Parathyroid adenoma (tissue), 2 donors: ENCODE measurements around the gene DHRS1.
"Not testable (repeated sequence)": the region's sequence is repeated elsewhere in the genome, so short reads cannot be mapped to it uniquely, and the experiment has no call there.

Experiments used
- H2AFZ ChIP-seq: fragments of 300-600 bp; sonication (generic); one replicate; pipeline ENCODE4 v1.7.0; 2017; ENCODE audit warnings: antibody characterized with exemption, mild to moderate bottlenecking
- H3K27ac ChIP-seq: fragments of 300-600 bp; sonication (generic); one replicate; pipeline ENCODE4 v1.7.0; 2017
- H3K27me3 ChIP-seq: fragments of 300-600 bp; sonication (generic); one replicate; pipeline ENCODE4 v1.7.0; 2017; ENCODE audit warnings: low read length; ENCODE audit not compliant: control insufficient read depth, insufficient read depth
- H3K36me3 ChIP-seq: fragments of 300-600 bp; sonication (generic); one replicate; pipeline ENCODE4 v1.7.0; 2017; ENCODE audit warnings: low read length; ENCODE audit not compliant: control insufficient read depth, insufficient read depth
- H3K4me1 ChIP-seq: fragments of 300-600 bp; sonication (generic); one replicate; pipeline ENCODE4 v1.7.0; 2017; ENCODE audit warnings: control low read depth
- H3K4me2 ChIP-seq: fragments of 300-600 bp; sonication (generic); one replicate; pipeline ENCODE4 v1.7.0; 2017; ENCODE audit warnings: low read length
- H3K4me3 ChIP-seq: fragments of 300-600 bp; sonication (generic); one replicate; pipeline ENCODE4 v1.7.0; 2017; ENCODE audit warnings: low read depth, low read length
- H3K79me2 ChIP-seq: fragments of 300-600 bp; sonication (generic); one replicate; pipeline ENCODE4 v1.7.0; 2017; ENCODE audit warnings: control low read depth
- H3K9ac ChIP-seq: fragments of 300-600 bp; sonication (generic); one replicate; pipeline ENCODE4 v1.7.0; 2017; ENCODE audit warnings: mild to moderate bottlenecking
- H3K9me3 ChIP-seq: fragments of 300-600 bp; sonication (generic); one replicate; pipeline ENCODE4 v1.7.0; 2017; ENCODE audit warnings: low read length; ENCODE audit not compliant: control insufficient read depth
- CTCF ChIP-seq: fragments of 300-600 bp; sonication (generic); IDR thresholded peaks from one replicate; pipeline ENCODE4 v1.7.0; 2017; ENCODE audit warnings: antibody characterized with exemption, mild to moderate bottlenecking
- donor health status: primary hyperparathyroidism.

Gene DHRS1

DNA sequence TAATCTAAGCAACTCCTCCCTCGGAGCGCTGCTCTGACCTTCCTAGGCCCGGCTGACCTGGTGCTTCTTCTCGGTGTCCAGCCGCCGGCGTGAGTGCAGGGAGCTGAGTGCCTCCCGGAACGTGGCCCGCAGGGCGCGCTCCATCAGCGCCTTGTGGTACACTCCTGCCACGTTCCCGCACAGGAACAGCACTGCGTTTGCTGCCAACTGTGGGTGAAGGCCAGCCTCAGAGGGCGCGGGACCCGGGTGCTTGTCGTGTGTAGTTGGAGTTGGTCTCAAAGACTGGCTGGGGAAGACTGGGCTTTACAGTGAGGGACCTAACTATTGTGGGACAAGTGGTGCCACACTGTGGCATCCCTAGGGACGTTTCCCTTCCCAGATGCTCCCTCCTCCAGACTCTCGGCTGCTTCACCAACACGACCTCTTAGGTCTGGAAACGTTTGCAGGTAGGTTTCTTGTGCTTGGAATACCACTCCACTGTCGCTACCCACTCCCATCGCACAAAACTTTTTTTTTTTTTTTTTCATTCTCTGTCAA is 32.2 kb upstream of the DHRS1 start:
- peaks cover 8% of the 10 kb centered on the region for H3K4me1 ChIP-seq
- H3K4me3 ChIP-seq = no peak overlapping the region
- no peak overlapping the region for H2AFZ ChIP-seq
- H3K27me3 ChIP-seq = no peaks in the 10 kb centered on the region
- no peaks in the 10 kb centered on the region for H3K9me3 ChIP-seq
- H3K9ac ChIP-seq = no peak overlapping the region
- H3K79me2 ChIP-seq = no peaks in the 10 kb centered on the region
- H3K27ac ChIP-seq = no peak overlapping the region
- no peak for TF ChIP-seq CTCF
- H3K36me3 ChIP-seq = no peaks in the 10 kb centered on the region
- H3K4me2 ChIP-seq = no peak overlapping the region

DNA sequence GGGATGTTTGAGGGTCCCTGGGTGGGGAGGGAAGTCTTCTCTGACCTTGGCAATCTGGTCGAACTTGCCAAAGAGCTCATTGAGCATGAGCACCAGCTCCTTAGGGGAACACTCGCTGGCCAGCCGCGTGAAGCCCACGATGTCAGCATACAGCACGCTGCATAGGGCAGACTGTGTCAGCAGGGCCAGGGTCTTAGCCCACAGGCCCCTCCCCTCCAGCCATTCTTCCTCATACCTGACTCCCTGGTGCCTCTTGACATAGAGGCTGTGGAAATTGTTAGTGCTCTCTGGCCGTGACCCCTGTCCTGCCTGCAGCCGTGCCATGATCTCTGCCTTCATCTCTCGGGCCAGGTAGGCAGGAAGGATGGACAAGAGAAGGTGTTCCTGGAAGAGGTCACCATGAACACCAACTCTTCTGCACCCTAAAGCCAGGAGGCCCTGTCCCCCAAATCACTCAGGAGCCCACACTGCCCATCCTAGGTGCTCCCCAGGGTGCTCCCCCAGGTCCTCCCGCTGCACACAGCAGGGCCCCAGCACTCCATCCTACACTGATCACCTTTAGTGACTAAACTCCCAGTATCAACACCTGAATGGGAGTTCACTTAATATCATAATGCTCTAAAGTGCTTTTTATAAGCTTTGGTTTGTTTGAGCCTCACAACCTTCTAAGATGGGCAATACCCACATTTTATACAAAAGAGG is 31.5 kb upstream of the DHRS1 start:
- H3K36me3 ChIP-seq = no peaks in the 10 kb centered on the region
- H2AFZ ChIP-seq = no peak overlapping the region
- H3K4me3 ChIP-seq = no peak overlapping the region
- H3K79me2 ChIP-seq = no peaks in the 10 kb centered on the region
- no peak for TF ChIP-seq CTCF
- no peaks in the 10 kb centered on the region for H3K27me3 ChIP-seq
- no peak overlapping the region for H3K4me2 ChIP-seq
- H3K9ac ChIP-seq = no peak overlapping the region
- no peaks in the 10 kb centered on the region for H3K9me3 ChIP-seq
- no peak overlapping the region for H3K27ac ChIP-seq
- H3K4me1 ChIP-seq = peaks cover 8% of the 10 kb centered on the region

- Histone ChIP-seq H3K36me3 (no peaks in the 10 kb centered on the region), H3K4me2 (no peak overlapping the region), H3K9ac (no peak overlapping the region), H3K4me3 (no peak overlapping the region), H3K79me2 (no peaks in the 10 kb centered on the region), H3K9me3 (no peaks in the 10 kb centered on the region), H2AFZ (no peak overlapping the region), H3K27me3 (no peaks in the 10 kb centered on the region), H3K27ac (no peak overlapping the region), H3K4me1 (peaks cover 8% of the 10 kb centered on the region)
- TF ChIP-seq CTCF = no peak
Measured at GRCh38 chr14:24329736-24330135, 30.2 kb upstream of the DHRS1 start.

GRCh38 chr14:24329073-24329663 is 29.6 kb upstream of the DHRS1 start:
- TF ChIP-seq CTCF = no peak
- H3K27me3 ChIP-seq = no peaks in the 10 kb centered on the region
- H3K27ac ChIP-seq = no peak overlapping the region
- no peaks in the 10 kb centered on the region for H3K79me2 ChIP-seq
- no peak overlapping the region for H3K4me2 ChIP-seq
- no peaks in the 10 kb centered on the region for H3K9me3 ChIP-seq
- peaks cover 5% of the 10 kb centered on the region for H3K4me1 ChIP-seq
- H3K36me3 ChIP-seq = no peaks in the 10 kb centered on the region
- no peak overlapping the region for H3K4me3 ChIP-seq
- no peak overlapping the region for H3K9ac ChIP-seq
- no peak overlapping the region for H2AFZ ChIP-seq

DNA sequence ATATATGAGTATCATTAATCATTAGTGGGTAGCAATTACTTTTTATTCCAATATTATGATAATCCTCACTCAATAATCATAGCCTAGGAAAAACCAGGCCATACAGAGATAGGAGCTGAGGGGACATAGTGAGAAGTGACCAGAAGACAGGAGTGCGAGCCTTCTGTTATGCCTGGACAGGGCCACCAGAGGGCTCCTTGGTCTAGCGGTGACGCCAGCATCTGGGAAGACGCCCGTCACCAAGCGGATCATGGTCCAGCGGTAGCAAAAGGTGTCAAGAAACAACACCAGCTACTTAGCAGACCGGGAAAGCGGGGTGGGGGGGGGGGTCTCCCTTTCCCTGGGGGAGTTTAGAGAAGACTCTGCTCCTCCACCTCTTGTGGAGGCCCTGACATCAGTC is 28.3 kb upstream of the DHRS1 start:
- H2AFZ ChIP-seq, H3K9ac ChIP-seq, H3K27ac ChIP-seq, H3K4me2 ChIP-seq, H3K27me3 ChIP-seq, H3K79me2 ChIP-seq, H3K36me3 ChIP-seq, H3K4me1 ChIP-seq, H3K4me3 ChIP-seq, H3K9me3 ChIP-seq: not testable (repeated sequence)
- TF ChIP-seq CTCF = peak; percentile 64
